Memory B cell (primary cell): Measurements from ENCODE around the gene NTNG1.

Source experiments
- ATAC-seq: fragments of 150-1000 bp; cut with Tn5 transposase; 2 replicates; pipeline ENCODE4 v1.10.0; 2021; ENCODE audit warnings: low read depth, mild to moderate bottlenecking, moderate library complexity
- DNase-seq, 2 donors: peaks; one replicate each; pipeline ENCODE4 v3.0.0; 2022; ENCODE audit warnings: low spot score in 2 of 2
- H3K27ac Mint-ChIP-seq: one replicate; pipeline ENCODE4 v1.8.0; 2022; ENCODE audit warnings: mild to moderate bottlenecking, moderate library complexity, mixed read lengths
- H3K27me3 Mint-ChIP-seq: one replicate; pipeline ENCODE4 v1.8.0; 2022; ENCODE audit warnings: mixed read lengths
- H3K36me3 Mint-ChIP-seq: one replicate; pipeline ENCODE4 v1.8.0; 2022; ENCODE audit warnings: mild to moderate bottlenecking, mixed read lengths
- H3K4me1 Mint-ChIP-seq: one replicate; pipeline ENCODE4 v1.8.0; 2022; ENCODE audit warnings: mixed read lengths
- H3K4me3 Mint-ChIP-seq: one replicate; pipeline ENCODE4 v1.8.0; 2022; ENCODE audit warnings: mild to moderate bottlenecking, moderate library complexity, mixed read lengths
- H3K9me3 Mint-ChIP-seq: one replicate; pipeline ENCODE4 v1.8.0; 2022; ENCODE audit warnings: mixed read lengths

The NTNG1 gene

GRCh38 chr1:107323784-107324183 is 182.9 kb downstream of the NTNG1 start:
- ATAC-seq (peak; percentile 64), DNase-seq (no peak)
- Mint-ChIP-seq H3K27me3 (no peaks in the 10 kb centered on the region), H3K9me3 (no peaks in the 10 kb centered on the region), H3K4me1 (peaks cover 10% of the 10 kb centered on the region), H3K27ac (no peak overlapping the region), H3K4me3 (no peak overlapping the region), H3K36me3 (no peaks in the 10 kb centered on the region)

- Mint-ChIP-seq H3K4me1 (peaks cover 5% of the 10 kb centered on the region), H3K4me3 (no peak overlapping the region), H3K36me3 (no peaks in the 10 kb centered on the region), H3K27me3 (no peaks in the 10 kb centered on the region), H3K27ac (no peak overlapping the region), H3K9me3 (no peaks in the 10 kb centered on the region)
- DNase-seq = no peak
- ATAC-seq = peak; percentile 34
Measured at GRCh38 chr1:107326824-107327445, 186.1 kb downstream of the NTNG1 start.

- no peak for ATAC-seq
- H3K9me3 Mint-ChIP-seq = no peaks in the 10 kb centered on the region
- no peak overlapping the region for H3K4me3 Mint-ChIP-seq
Measured at GRCh38 chr1:107327446-107327845, 186.6 kb downstream of the NTNG1 start.

GRCh38 chr1:107328087-107328486 is 187.2 kb downstream of the NTNG1 start:
- H3K4me1 Mint-ChIP-seq = peaks cover 3% of the 10 kb centered on the region
- no peak for DNase-seq

More at GRCh38 chr1:107327446-107327845, 186.6 kb downstream of the NTNG1 start:
- Mint-ChIP-seq H3K4me1 (peaks cover 3% of the 10 kb centered on the region), H3K36me3 (no peaks in the 10 kb centered on the region), H3K27me3 (no peaks in the 10 kb centered on the region), H3K27ac (no peak overlapping the region)
- no peak for DNase-seq

GRCh38 chr1:107339775-107340174 is 198.9 kb downstream of the NTNG1 start:
- Mint-ChIP-seq H3K4me3 (no peak overlapping the region), H3K9me3 (no peaks in the 10 kb centered on the region), H3K4me1 (no peaks in the 10 kb centered on the region), H3K27me3 (no peaks in the 10 kb centered on the region), H3K27ac (no peak overlapping the region), H3K36me3 (no peaks in the 10 kb centered on the region)
- ATAC-seq (no peak), DNase-seq (no peak)

More at GRCh38 chr1:107328087-107328486, 187.2 kb downstream of the NTNG1 start:
- no peak for ATAC-seq
- Mint-ChIP-seq H3K27me3 (no peaks in the 10 kb centered on the region), H3K27ac (no peak overlapping the region), H3K9me3 (no peaks in the 10 kb centered on the region), H3K36me3 (no peaks in the 10 kb centered on the region), H3K4me3 (no peak overlapping the region)

GRCh38 chr1:107342316-107342715 is 201.5 kb downstream of the NTNG1 start:
- ATAC-seq = no peak
- Mint-ChIP-seq H3K27me3 (no peaks in the 10 kb centered on the region), H3K27ac (no peak overlapping the region), H3K4me1 (no peaks in the 10 kb centered on the region), H3K36me3 (no peaks in the 10 kb centered on the region), H3K9me3 (no peaks in the 10 kb centered on the region), H3K4me3 (no peak overlapping the region)
- DNase-seq = no peak

- H3K9me3 Mint-ChIP-seq = no peaks in the 10 kb centered on the region
- ATAC-seq (no peak), DNase-seq (no peak)
- no peaks in the 10 kb centered on the region for H3K4me1 Mint-ChIP-seq
- H3K36me3 Mint-ChIP-seq = no peaks in the 10 kb centered on the region
- no peaks in the 10 kb centered on the region for H3K27me3 Mint-ChIP-seq
- no peak overlapping the region for H3K27ac Mint-ChIP-seq
- H3K4me3 Mint-ChIP-seq = no peak overlapping the region
Measured at GRCh38 chr1:107342768-107343167, 201.9 kb downstream of the NTNG1 start.

- no peak overlapping the region for H3K27ac Mint-ChIP-seq
- H3K36me3 Mint-ChIP-seq = no peaks in the 10 kb centered on the region
- H3K27me3 Mint-ChIP-seq = no peaks in the 10 kb centered on the region
- no peaks in the 10 kb centered on the region for H3K4me1 Mint-ChIP-seq
- ATAC-seq (no peak), DNase-seq (no peak)
- no peak overlapping the region for H3K4me3 Mint-ChIP-seq
- H3K9me3 Mint-ChIP-seq = no peaks in the 10 kb centered on the region
Measured at GRCh38 chr1:107343601-107344000, 202.8 kb downstream of the NTNG1 start.

- Mint-ChIP-seq H3K27ac (no peak overlapping the region), H3K4me1 (no peaks in the 10 kb centered on the region), H3K9me3 (no peaks in the 10 kb centered on the region), H3K4me3 (no peak overlapping the region), H3K36me3 (no peaks in the 10 kb centered on the region), H3K27me3 (no peaks in the 10 kb centered on the region)
- ATAC-seq (no peak), DNase-seq (no peak)
Measured at GRCh38 chr1:107344268-107344760, 203.5 kb downstream of the NTNG1 start.

GRCh38 chr1:107344836-107345235 is 204.0 kb downstream of the NTNG1 start:
- H3K27me3 Mint-ChIP-seq = no peaks in the 10 kb centered on the region
- H3K4me3 Mint-ChIP-seq = no peak overlapping the region
- DNase-seq (no peak), ATAC-seq (no peak)
- H3K27ac Mint-ChIP-seq = no peak overlapping the region
- H3K4me1 Mint-ChIP-seq = no peaks in the 10 kb centered on the region
- no peaks in the 10 kb centered on the region for H3K9me3 Mint-ChIP-seq
- no peaks in the 10 kb centered on the region for H3K36me3 Mint-ChIP-seq

GRCh38 chr1:107352850-107353249 is 212.0 kb downstream of the NTNG1 start:
- DNase-seq (no peak), ATAC-seq (no peak)
- H3K27me3 Mint-ChIP-seq = no peaks in the 10 kb centered on the region
- peak overlapping the region; percentile 8 for H3K27ac Mint-ChIP-seq
- no peak overlapping the region for H3K4me3 Mint-ChIP-seq
- peaks cover 3% of the 10 kb centered on the region for H3K9me3 Mint-ChIP-seq
- peaks cover 2% of the 10 kb centered on the region for H3K4me1 Mint-ChIP-seq
- peaks cover 11% of the 10 kb centered on the region for H3K36me3 Mint-ChIP-seq

GRCh38 chr1:107357376-107357775 is 216.5 kb downstream of the NTNG1 start:
- Mint-ChIP-seq H3K9me3 (peaks cover 3% of the 10 kb centered on the region), H3K27ac (no peak overlapping the region), H3K4me3 (no peak overlapping the region), H3K27me3 (no peaks in the 10 kb centered on the region), H3K4me1 (peaks cover 28% of the 10 kb centered on the region), H3K36me3 (peaks cover 11% of the 10 kb centered on the region)
- DNase-seq = no peak
- no peak for ATAC-seq

GRCh38 chr1:107358619-107359327 is 217.9 kb downstream of the NTNG1 start:
- peak; percentile 25 for ATAC-seq
- Mint-ChIP-seq H3K27ac (peak overlapping the region; percentile 60), H3K4me1 (peaks cover 29% of the 10 kb centered on the region), H3K27me3 (no peaks in the 10 kb centered on the region), H3K4me3 (peak overlapping the region; percentile 79), H3K9me3 (no peaks in the 10 kb centered on the region), H3K36me3 (peaks cover 4% of the 10 kb centered on the region)
- no peak for DNase-seq

- peak; percentile 84 for ATAC-seq
- H3K36me3 Mint-ChIP-seq = peaks cover 2% of the 10 kb centered on the region
Measured at GRCh38 chr1:107359472-107360241, 218.8 kb downstream of the NTNG1 start.

More at GRCh38 chr1:107359472-107360241, 218.8 kb downstream of the NTNG1 start:
- DNase-seq = peak in 1 of 2 donors; percentile 9
- H3K4me1 Mint-ChIP-seq = peaks cover 28% of the 10 kb centered on the region
- H3K27ac Mint-ChIP-seq = peak overlapping the region; percentile 60
- H3K27me3 Mint-ChIP-seq = no peaks in the 10 kb centered on the region
- H3K9me3 Mint-ChIP-seq = no peaks in the 10 kb centered on the region
- H3K4me3 Mint-ChIP-seq = peak overlapping the region; percentile 79
